PC-3 (cell line): Measurements from ENCODE around the gene SLC38A3.
A peak's percentile ranks its signal among the peaks of the same experiment; 100 is the strongest.

Experiments
- EZH2phosphoT487 ChIP-seq: fragments of 300-600 bp; sonication (generic); IDR thresholded peaks from 2 replicates; pipeline ENCODE4 v1.6.1; 2018; ENCODE audit warnings: mild to moderate bottlenecking, antibody characterized with exemption, low read length, borderline replicate concordance
- TF ChIP-seq, protein P1 (sequence below): fragments of 300-600 bp; sonication (generic); conservative IDR thresholded peaks from 2 replicates; pipeline ENCODE4 v1.5.1; 2017; ENCODE audit warnings: antibody characterized with exemption, low read depth, mild to moderate bottlenecking, low read length

DNA sequence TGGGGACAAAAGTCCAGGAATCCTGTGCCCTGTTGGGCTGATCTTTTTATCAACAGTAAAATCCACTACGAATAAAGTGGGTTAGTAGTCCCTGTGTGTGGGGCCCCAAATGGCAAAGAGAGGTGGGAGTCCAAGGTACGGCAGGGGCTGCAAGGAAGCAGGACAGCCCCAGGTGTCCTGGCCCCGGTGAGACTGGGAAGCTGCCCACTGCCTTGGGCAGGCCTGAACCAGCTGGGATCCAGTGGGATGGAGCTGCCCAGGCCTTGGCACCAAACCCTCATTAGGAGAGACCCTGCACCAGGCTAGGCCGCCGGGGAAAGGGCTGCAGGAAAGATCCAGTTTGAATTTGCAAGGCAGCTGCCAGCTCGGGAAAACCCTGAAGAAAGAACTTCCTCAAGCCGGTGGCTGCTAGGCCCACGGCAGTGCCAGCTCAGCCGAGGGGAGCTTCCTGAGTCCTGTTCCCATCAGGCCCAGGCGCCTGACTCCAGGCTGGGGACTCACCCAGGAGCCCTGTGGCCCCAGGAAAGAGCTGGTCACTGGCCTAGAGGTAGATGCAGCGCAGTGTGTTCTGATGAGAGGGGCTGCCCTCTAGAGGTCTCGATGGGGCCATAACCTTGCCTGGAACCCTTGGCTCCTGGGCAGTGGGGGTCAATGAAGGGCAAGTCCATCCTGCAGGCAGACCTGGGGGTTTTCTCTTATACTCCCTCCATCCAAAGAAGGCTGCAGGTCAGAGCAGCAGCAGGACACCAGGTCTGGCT lies 16.5 kb downstream of the SLC38A3 start:
- TF ChIP-seq, protein P1, sequence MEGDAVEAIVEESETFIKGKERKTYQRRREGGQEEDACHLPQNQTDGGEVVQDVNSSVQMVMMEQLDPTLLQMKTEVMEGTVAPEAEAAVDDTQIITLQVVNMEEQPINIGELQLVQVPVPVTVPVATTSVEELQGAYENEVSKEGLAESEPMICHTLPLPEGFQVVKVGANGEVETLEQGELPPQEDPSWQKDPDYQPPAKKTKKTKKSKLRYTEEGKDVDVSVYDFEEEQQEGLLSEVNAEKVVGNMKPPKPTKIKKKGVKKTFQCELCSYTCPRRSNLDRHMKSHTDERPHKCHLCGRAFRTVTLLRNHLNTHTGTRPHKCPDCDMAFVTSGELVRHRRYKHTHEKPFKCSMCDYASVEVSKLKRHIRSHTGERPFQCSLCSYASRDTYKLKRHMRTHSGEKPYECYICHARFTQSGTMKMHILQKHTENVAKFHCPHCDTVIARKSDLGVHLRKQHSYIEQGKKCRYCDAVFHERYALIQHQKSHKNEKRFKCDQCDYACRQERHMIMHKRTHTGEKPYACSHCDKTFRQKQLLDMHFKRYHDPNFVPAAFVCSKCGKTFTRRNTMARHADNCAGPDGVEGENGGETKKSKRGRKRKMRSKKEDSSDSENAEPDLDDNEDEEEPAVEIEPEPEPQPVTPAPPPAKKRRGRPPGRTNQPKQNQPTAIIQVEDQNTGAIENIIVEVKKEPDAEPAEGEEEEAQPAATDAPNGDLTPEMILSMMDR = 0 out of 2 replicates have a peak, but pooled peaks have one; percentile 9
- no peak for TF ChIP-seq EZH2phosphoT487
